ENCODE results near the gene VPS8. TPM values are rescaled to one million over a fixed set of nuclear protein-coding genes. Genes with fewer than 3 reads are reported as not detected.
A peak's percentile ranks its signal among the peaks of the same experiment; 100 is the strongest.

Gene VPS8
- total RNA-seq, 1 experiment from 2014 or later: 72.3 TPM

- no peaks in the 10 kb centered on the region for H3K9me3 ChIP-seq (ENCODE audit: control insufficient read depth, insufficient read depth, low read depth, low read length)
- peak overlapping the region; percentile 90 to 98 for H3K4me3 ChIP-seq (ENCODE audit: low read depth in 2 of 2, low read length in 2 of 2)
- peaks cover 7% of the 10 kb centered on the region; the same call in 1 of the 2 replicates for H3K36me3 ChIP-seq (ENCODE audit: control insufficient read depth, insufficient read depth, low read length)
- in situ Hi-C loops (cut with HindIII; ENCODE audit: low pct_unique_long_range_greater_than_20kb, low sequenced_read_pairs) (no loop called here), intact Hi-C loops (cut with micrococcal nuclease; ENCODE audit: unreplicated experiment) (no loop called here)
- ATAC-seq: no peak
- POLR2A ChIA-PET: interaction anchor here (0.5 kb wide), 1 partner anchor 304 kb away, joined by 4 read pairs; no protein-coding TSS in a partner anchor
- CTCF ChIA-PET: interaction anchor here (1.4 kb wide), 1 partner anchor 9 kb away, joined by 3 read pairs; no protein-coding TSS in a partner anchor
- TSS peak; percentile 63 for BruUV-seq (replicated peaks)
- peak overlapping the region; percentile 88 for H3K27ac ChIP-seq (ENCODE audit: low read length)
- no peak for DNase-seq (ENCODE audit: low read depth, low spot score)
- H3K27me3 ChIP-seq (ENCODE audit: control insufficient read depth, insufficient read depth, low read length): no peaks in the 10 kb centered on the region
- H3K4me1 ChIP-seq (ENCODE audit: control insufficient read depth, insufficient read depth, low read length): peaks cover 13% of the 10 kb centered on the region
- TF ChIP-seq REST (IDR thresholded peaks at IDR 0.05; ENCODE audit: insufficient read depth in 1 of 2, low read depth in 2 of 2, low read length in 1 of 2) (no peak), CTCF (IDR thresholded peaks at IDR 0.05) (no peak), SIN3A (IDR thresholded peaks at IDR 0.05; ENCODE audit: borderline replicate concordance, insufficient read depth, low read depth, low read length) (no peak), POLR2AphosphoS5 (IDR thresholded peaks at IDR 0.05; ENCODE audit: low read depth, low read length) (no peak), TCF7L2 (IDR thresholded peaks at IDR 0.05; ENCODE audit: low read depth, low read length) (no peak)
Observed at GRCh38 chr3:184813357-184813756, 1.4 kb downstream of the VPS8 start.

GRCh38 chr3:184814214-184814613, 2.2 kb downstream of the VPS8 start:
- ATAC-seq: no peak
- H3K36me3 ChIP-seq (ENCODE audit: control insufficient read depth, insufficient read depth, low read length): peaks cover 7% of the 10 kb centered on the region; the same call in 1 of the 2 replicates
- ChIA-PET CTCF (no interaction called here), POLR2A (interaction anchor here (0.5 kb wide), 1 partner anchor 303 kb away, joined by 4 read pairs; no protein-coding TSS in a partner anchor)
- no TSS peak for BruUV-seq (replicated peaks)
- in situ Hi-C loops (cut with HindIII; ENCODE audit: low pct_unique_long_range_greater_than_20kb, low sequenced_read_pairs) (no loop called here), intact Hi-C loops (cut with micrococcal nuclease; ENCODE audit: unreplicated experiment) (no loop called here)
- H3K27ac ChIP-seq (ENCODE audit: low read length): no peak overlapping the region
- DNase-seq (ENCODE audit: low read depth, low spot score): no peak
- H3K4me1 ChIP-seq (ENCODE audit: control insufficient read depth, insufficient read depth, low read length): peaks cover 13% of the 10 kb centered on the region
- H3K4me3 ChIP-seq (ENCODE audit: low read depth in 2 of 2, low read length in 2 of 2): no peak overlapping the region
- no peaks in the 10 kb centered on the region for H3K9me3 ChIP-seq (ENCODE audit: control insufficient read depth, insufficient read depth, low read depth, low read length)
- no peak for TF ChIP-seq POLR2AphosphoS5 (IDR thresholded peaks at IDR 0.05; ENCODE audit: low read depth, low read length)
- TF ChIP-seq SIN3A (IDR thresholded peaks at IDR 0.05; ENCODE audit: borderline replicate concordance, insufficient read depth, low read depth, low read length): no peak
- TF ChIP-seq TCF7L2 (IDR thresholded peaks at IDR 0.05; ENCODE audit: low read depth, low read length): no peak
- no peak for TF ChIP-seq CTCF (IDR thresholded peaks at IDR 0.05)
- no peak for TF ChIP-seq REST (IDR thresholded peaks at IDR 0.05; ENCODE audit: insufficient read depth in 1 of 2, low read depth in 2 of 2, low read length in 1 of 2)
- H3K27me3 ChIP-seq (ENCODE audit: control insufficient read depth, insufficient read depth, low read length): no peaks in the 10 kb centered on the region

Data from Panc1 (cell line).